ENCODE data around the gene CYTH3. TPM values are rescaled to one million over a fixed set of nuclear protein-coding genes. Genes with fewer than 3 reads are reported as not detected.

Gene CYTH3
- total and polyA plus RNA-seq, 2 of the 8 experiments (the other 6 are each of a cell fraction or from before 2014, with no cell fraction given) = 10.3 to 11.9 TPM

DNA sequence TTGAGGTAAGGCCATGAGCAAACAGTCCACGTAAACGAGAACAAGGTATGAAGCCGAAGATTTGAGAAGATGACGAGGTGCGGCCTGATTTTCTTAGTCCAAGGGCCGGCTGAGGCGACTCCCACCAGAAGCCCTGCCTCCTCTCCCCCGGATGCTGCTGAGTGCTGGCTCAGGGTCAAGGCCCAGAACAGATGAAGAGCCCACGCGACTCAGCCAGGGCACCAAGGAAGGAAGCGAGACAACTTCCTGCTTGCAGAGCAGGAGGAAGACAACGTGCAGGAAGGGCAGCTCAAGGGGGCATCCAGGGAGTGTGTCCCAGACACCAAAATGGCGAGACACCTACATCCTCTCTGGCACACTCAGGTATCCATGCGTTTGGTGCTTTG is 99.5 kb downstream of the CYTH3 start (continued):
- TF ChIP-seq, protein P1, sequence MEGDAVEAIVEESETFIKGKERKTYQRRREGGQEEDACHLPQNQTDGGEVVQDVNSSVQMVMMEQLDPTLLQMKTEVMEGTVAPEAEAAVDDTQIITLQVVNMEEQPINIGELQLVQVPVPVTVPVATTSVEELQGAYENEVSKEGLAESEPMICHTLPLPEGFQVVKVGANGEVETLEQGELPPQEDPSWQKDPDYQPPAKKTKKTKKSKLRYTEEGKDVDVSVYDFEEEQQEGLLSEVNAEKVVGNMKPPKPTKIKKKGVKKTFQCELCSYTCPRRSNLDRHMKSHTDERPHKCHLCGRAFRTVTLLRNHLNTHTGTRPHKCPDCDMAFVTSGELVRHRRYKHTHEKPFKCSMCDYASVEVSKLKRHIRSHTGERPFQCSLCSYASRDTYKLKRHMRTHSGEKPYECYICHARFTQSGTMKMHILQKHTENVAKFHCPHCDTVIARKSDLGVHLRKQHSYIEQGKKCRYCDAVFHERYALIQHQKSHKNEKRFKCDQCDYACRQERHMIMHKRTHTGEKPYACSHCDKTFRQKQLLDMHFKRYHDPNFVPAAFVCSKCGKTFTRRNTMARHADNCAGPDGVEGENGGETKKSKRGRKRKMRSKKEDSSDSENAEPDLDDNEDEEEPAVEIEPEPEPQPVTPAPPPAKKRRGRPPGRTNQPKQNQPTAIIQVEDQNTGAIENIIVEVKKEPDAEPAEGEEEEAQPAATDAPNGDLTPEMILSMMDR (IDR thresholded peaks at IDR 0.05; ENCODE audit: control extremely low read depth in 1 of 3, insufficient read depth in 1 of 3, low read depth in 1 of 3, low read length in 3 of 3) = no peak
- TF ChIP-seq CTBP2 (IDR thresholded peaks at IDR 0.05; ENCODE audit: borderline replicate concordance, insufficient read depth, insufficient read length, low read length) (no peak), GTF2F1 (IDR thresholded peaks at IDR 0.05; ENCODE audit: borderline replicate concordance, low read depth, low read length) (no peak), CREB1 (IDR thresholded peaks at IDR 0.05) (no peak), PHF8 (conservative IDR thresholded peaks at IDR 0.05; ENCODE audit: low read depth, low read length) (no peak), SIRT6 (IDR thresholded peaks at IDR 0.05; ENCODE audit: low read length) (no peak)
- TF ChIP-seq, protein P2, sequence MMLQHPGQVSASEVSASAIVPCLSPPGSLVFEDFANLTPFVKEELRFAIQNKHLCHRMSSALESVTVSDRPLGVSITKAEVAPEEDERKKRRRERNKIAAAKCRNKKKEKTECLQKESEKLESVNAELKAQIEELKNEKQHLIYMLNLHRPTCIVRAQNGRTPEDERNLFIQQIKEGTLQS (IDR thresholded peaks at IDR 0.05; ENCODE audit: insufficient read depth, low read depth, low read length) = no peak
- TF ChIP-seq, protein P3, sequence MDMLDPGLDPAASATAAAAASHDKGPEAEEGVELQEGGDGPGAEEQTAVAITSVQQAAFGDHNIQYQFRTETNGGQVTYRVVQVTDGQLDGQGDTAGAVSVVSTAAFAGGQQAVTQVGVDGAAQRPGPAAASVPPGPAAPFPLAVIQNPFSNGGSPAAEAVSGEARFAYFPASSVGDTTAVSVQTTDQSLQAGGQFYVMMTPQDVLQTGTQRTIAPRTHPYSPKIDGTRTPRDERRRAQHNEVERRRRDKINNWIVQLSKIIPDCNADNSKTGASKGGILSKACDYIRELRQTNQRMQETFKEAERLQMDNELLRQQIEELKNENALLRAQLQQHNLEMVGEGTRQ (IDR thresholded peaks at IDR 0.05; ENCODE audit: low read length) = no peak

All from H1 (cell line).